ENCODE measurements around the gene TRAIP. TPM values are rescaled to one million over a fixed set of nuclear protein-coding genes. Genes with fewer than 3 reads are reported as not detected.
A peak's percentile ranks its signal among the peaks of the same experiment; 100 is the strongest.
"Not testable (repeated sequence)": the region's sequence is repeated elsewhere in the genome, so short reads cannot be mapped to it uniquely, and the experiment has no call there.

The TRAIP gene, protein sequence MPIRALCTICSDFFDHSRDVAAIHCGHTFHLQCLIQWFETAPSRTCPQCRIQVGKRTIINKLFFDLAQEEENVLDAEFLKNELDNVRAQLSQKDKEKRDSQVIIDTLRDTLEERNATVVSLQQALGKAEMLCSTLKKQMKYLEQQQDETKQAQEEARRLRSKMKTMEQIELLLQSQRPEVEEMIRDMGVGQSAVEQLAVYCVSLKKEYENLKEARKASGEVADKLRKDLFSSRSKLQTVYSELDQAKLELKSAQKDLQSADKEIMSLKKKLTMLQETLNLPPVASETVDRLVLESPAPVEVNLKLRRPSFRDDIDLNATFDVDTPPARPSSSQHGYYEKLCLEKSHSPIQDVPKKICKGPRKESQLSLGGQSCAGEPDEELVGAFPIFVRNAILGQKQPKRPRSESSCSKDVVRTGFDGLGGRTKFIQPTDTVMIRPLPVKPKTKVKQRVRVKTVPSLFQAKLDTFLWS
- 4.9 and 18.5 TPM in 2 replicates for total RNA-seq (2014; rRNA removed; shearing (Covaris generic); ENCODE audit: low replicate concordance)

DNA sequence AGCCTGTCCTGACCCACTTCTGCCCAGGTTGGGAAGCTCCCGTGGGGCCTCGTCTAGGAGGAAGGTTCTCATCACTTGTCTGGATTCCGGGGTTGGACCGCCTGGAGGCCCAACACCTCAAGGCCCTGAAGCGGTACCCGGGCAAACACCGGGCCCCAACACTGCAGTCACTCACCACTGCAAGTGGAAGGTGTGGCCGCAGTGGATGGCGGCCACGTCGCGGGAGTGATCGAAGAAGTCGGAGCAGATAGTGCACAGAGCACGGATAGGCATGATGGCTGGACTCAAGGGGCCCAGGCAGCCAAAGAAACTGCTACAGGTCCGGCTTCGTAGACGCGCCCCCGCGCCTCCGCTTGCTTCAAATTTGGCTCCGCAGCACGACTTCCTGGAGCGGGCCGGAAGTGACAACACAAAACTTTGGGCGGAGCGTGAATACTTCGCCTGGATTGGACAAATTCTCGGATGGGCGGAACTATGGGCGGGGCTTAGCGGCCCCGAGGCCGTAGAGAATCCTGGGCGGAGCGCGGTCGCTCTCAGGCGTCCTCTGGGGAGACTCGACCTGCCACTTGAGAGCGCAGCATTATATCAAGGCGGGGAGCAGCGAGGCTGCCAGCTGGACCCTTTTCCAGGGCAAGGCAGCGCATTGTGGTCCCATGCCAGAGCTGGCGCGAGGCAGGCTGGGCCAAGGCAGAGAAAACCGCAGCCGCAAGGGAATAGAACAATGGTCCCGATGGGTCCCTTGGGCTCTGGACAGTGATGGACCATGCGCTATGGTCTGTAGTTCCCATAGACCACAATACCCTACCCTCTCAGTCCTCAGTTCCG lies at the start of gene TRAIP:
TSS of gene TRAIP (minus strand) at position 384 of the 825 bp plus-strand sequence. CDS start at position 273, 111 bp downstream.
- Histone ChIP-seq H3K36me3 (no peaks in the 10 kb centered on the region), H3K4me3 (peak within 1 kb of the TSS; percentile 78), H3K9me3 (no peaks in the 10 kb centered on the region), H3K27me3 (no peaks in the 10 kb centered on the region)
- peak; percentile 80 for DNase-seq

DNA sequence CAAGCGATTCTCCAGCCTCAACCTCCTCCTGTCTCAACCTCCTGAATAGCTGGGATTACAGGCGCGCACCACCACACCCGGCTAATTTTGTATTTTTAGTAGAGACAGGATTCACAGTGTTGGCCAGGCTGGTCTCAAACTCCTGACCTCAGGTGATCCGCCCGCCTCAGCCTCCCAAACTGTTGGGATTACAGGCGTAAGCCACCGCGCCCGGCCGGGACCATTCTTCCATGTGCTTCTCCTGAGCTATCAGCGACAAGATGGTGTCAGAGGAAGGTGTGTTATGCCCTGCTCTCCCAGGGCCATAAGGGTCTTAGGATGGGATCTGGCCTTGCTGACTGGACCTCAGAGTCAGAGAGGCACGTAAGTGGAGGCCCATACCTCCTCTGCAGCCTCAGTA lies 48.1 kb upstream of the TRAIP start:
- not testable (repeated sequence) for DNase-seq, H3K9me3 ChIP-seq, H3K27me3 ChIP-seq, H3K4me3 ChIP-seq, H3K36me3 ChIP-seq

DNA sequence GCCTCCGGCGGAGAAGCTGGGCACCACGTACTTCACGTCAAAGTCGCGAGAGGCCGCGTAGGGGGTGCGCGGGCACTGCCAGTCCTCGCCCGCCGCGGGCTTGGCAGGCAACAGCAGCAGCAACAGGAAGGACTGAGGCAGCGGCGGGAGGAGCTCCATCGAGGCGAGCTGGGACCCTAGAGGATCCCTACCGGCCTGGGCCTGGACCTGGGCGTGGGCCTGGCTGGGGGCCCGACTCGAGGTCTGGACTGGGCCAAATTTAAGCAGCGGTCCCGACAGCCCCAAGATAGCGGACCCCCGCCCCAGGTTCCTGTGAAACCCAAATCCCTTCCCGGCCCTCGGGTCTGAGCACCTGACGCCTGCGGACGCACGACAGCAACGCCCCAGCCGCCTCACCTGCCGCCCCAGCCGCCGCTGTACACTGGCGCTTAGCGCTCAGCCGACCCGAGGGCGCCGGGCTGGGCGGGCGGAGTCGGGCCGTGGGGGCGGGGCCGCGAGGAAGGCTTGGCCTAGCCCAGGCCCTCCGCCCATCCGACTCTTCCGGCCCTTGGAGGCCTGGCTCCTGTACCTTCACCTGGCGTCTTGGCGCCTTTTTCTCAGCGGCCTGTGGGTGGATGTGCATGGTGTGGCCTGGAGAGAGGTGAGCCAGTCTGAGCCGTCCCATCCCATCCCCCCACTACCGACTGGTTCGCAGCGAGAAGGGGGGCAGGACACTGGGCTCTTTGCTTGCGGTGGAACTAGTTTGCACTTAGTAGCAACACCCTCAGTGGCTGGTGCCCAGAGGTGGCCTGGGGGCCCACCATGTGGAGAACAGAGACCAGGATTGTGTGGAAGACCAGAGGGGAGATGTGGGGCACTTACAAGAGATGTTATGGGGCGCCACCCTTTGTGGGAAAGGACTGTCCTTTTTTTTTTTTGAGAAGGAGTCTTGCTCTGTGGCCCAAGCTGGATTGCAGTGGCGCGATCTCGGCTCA lies 47.4 kb upstream of the TRAIP start, which contains the start of gene MST1R:
TSS of gene MST1R (minus strand) at position 423 of the 974 bp plus-strand sequence. CDS start at position 159, 264 bp downstream.
- Histone ChIP-seq H3K27me3 (no peaks in the 10 kb centered on the region), H3K4me3 (no peak within 1 kb of the TSS), H3K36me3 (no peaks in the 10 kb centered on the region), H3K9me3 (no peaks in the 10 kb centered on the region)
- DNase-seq: no peak

DNA sequence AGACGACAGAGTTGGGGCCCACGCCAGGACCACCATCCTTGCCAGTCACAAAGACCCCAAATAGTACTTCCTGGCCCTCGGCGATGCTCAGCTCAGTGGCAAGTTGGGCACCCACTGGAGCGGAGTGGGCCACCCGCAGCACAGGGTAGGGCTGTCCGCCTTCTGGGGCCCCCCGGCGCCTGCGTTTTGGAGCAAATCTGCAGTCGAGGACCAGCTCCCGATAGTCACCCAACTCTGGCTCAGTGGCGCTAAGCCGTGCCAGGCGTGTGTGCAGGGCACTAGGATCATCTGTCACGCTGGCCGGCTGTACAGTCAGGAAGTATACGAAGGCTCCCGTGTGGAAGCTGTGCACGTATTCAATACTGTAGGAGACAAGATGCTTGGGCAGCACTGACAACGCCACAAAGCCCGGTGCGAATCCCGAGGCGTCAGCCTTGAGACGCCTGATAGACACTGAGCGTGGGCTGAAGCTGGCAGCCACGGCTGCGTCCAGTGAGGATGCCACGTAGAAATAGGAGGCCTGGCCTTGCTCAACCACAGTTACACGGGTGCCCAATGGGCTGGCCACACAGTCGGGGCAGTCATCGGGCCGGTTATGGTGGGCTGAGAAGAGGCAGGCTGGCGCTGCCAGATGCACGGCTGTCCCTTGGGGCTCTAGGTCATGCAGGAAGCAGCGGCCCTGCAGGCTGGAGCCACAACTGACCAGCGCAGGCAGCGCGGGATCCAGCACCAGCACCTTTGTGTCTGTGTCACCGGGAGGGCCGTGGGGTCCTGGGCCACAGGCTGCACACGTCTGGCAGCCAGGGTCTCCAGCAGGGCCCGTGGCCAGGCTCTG lies 46.4 kb upstream of the TRAIP start:
- Histone ChIP-seq H3K27me3 (no peaks in the 10 kb centered on the region), H3K9me3 (no peaks in the 10 kb centered on the region), H3K4me3 (no peak overlapping the region), H3K36me3 (no peaks in the 10 kb centered on the region)
- DNase-seq: no peak

DNA sequence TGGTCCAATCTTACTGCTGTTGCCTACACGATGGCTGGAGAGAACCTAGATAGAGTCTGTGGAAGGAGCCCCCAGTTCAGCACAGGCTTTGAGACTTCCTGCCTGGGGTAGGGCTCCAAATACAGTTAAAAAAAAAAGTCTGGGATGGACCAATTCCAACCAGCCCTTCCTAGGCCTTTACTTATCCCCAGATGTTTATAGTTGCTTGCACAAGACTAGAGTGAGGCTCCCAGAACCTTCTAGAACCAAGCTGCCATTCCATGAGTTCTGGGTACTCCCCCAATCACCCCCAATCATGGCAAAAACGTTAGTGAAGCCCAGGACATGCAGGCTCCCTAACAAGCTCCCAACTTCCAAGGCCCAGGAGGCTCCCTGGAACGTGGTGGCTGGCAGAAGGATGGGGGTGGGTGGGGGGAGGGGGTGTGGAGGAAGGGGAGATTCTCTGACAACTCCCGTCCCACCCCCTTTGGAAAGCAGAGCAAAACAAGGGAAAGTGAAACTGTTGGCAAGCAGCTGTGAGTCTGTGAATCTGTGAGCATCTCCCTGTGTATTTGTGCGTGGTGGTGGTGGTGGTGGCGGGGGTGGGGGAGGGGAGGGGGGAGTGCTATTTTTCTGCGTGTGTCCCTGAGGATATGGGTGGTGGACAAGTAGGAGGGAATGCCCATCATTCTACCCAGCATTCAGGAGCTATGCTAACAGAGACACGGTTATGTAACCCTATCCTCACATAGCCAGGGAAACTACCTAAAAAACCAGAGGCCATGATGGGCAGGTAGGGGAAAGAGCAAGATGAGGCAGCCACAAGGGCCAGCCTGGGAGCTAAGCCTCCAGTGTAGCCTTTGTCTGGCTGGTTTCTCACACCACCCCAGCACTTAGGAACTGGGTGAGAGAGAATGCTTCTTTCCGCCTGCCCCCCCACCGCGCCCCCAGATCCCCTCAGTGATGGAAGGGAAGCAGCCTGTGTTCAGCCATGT lies 45.3 kb upstream of the TRAIP start:
- DNase-seq: peak; percentile 18

DNA sequence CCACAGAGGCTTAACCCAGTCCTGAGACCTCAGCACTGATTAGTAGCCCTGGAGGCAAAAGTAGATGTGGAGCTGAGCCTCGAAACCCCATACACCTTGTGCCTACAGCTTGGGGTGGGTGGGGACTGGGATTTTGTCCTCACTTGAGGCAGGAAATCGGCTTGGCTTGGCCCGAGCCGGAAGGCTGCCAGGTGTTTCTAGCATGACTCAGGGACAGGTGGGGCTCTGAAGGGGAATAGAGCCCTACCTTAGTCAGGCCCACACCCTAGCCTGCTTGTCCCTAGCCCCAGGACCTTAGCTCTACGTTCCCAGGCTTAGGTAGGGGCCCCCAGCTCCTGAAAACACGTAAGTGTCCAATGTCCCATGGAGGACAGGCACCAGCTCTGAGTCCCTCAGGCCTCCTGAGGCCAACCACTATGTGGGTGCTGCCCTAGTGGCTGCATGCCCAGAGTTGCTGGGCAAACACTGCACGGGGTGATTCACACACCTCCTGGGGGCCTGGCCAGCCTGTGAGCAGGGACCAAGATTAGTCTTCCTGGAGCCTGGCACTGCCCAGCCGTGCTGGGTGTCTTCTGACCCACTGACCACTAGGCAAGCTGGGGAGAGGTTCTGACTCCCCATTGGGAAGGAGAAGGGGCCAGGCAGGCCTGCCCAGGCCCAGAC lies 44.3 kb upstream of the TRAIP start:
- Histone ChIP-seq H3K36me3 (no peaks in the 10 kb centered on the region), H3K4me3 (no peak overlapping the region), H3K9me3 (no peaks in the 10 kb centered on the region), H3K27me3 (no peaks in the 10 kb centered on the region)
- DNase-seq: peak; percentile 95

More for the DNA sequence above, 45.3 kb upstream of the TRAIP start:
- no peaks in the 10 kb centered on the region for H3K27me3 ChIP-seq
- H3K9me3 ChIP-seq: no peaks in the 10 kb centered on the region
- H3K36me3 ChIP-seq: no peaks in the 10 kb centered on the region
- H3K4me3 ChIP-seq: no peak overlapping the region

DNA sequence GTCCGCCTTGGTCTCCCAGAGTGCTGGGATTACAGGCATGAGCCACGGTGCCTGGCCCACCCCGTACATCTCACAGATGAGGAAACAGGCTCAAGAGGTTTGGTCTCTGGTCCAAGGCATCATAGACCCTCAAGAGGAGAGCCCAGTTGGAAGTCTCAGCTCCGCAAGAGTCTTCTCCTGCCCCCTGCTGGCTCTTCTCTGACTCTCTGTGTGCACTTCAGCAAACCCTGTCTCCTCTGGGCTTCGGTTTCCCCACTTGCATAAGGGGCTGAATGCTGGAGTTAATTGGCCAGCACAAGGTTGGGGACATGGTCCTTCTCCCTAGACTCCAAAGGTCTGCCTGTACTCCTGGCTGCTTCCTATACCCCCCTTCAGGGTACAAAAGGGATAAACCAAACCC lies 43.5 kb upstream of the TRAIP start:
- no peaks in the 10 kb centered on the region for H3K27me3 ChIP-seq
- no peak for DNase-seq

DNA sequence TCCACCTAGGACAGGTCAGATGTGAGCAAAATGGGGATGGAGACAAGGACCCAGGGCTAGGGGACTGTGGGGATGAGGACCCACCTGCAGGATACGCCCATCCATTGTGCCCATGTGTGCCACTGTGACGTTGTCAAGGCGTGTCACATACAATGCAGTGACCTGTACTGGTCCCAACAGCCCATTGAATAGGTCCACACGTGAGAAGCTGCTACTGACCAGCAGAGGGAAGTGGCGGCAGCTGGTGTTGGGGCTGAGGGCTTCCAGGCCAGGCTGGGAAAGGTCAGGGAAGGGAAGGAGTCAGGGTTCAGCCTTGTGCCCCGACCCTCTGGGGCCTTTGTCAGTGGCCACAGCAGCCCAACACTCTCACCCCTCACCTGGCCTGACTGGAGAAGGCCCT lies 42.6 kb upstream of the TRAIP start:
- Histone ChIP-seq H3K4me3 (no peak overlapping the region), H3K27me3 (no peaks in the 10 kb centered on the region), H3K36me3 (no peaks in the 10 kb centered on the region), H3K9me3 (no peaks in the 10 kb centered on the region)
- DNase-seq: no peak

More for the DNA sequence above, 43.5 kb upstream of the TRAIP start:
- no peaks in the 10 kb centered on the region for H3K36me3 ChIP-seq
- no peaks in the 10 kb centered on the region for H3K9me3 ChIP-seq
- no peak overlapping the region for H3K4me3 ChIP-seq

DNA sequence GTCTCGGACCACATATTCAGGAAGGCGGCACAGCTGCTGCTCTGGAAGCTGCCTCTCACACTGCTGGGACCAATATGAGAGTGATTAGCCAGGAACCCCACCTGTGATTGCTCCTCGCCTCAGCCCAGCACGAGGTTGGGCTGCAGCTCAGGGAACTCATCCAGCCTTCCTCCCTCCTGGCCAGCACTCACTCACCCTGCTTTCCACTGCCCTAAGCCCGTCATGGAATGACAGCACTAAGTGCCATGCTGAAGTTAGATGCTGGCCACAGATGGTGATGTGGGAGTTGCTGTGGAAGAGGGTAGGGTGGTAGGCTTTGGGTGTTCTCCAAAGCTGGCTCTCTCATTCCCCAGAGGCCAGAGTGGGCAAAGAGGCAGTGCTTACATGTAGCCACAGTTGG lies 40.0 kb upstream of the TRAIP start:
- H3K36me3 ChIP-seq: no peaks in the 10 kb centered on the region
- DNase-seq: no peak
- no peaks in the 10 kb centered on the region for H3K27me3 ChIP-seq
- no peak overlapping the region for H3K4me3 ChIP-seq
- H3K9me3 ChIP-seq: no peaks in the 10 kb centered on the region

DNA sequence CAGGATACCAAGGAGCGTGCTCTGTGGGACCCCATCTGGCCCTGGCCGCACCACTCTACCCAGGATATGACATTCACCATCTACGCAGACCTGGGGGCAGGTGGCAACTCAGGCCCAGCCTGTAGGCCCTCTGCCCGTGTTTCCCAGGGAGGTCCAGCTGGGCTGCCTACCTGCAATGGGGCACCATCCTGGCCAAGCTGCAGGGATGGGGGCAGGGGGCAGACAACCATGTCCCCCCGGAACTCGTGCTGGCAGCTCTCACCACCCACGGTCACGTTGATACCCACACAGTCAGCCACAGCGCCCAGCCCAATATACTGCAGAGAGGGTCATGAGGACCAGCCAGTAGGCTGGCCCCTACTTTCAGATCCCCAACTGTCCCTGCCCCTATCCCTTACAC lies 39.4 kb upstream of the TRAIP start:
- H3K36me3 ChIP-seq: no peaks in the 10 kb centered on the region
- no peak for DNase-seq
- no peaks in the 10 kb centered on the region for H3K9me3 ChIP-seq
- no peaks in the 10 kb centered on the region for H3K27me3 ChIP-seq
- no peak overlapping the region for H3K4me3 ChIP-seq

DNA sequence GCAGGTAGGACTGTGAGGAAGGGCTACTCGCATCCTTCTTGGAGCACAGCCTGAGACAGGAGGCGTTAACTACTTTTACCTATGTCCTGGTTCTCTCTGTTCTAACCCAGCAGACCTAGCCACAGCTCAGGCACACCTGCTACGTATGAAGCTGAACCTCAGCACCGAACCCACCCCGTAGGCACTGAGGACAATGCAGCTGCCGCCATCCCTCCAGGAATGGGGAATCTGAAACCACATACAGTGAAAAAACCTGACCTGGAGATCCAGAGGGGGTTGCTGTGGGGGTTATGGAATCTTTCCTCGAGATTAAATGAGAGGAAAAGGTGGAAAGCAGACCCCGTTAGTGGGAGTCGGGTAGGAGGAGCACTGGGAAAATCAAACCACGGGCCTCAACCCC lies 32.9 kb upstream of the TRAIP start:
- H3K9me3 ChIP-seq: no peaks in the 10 kb centered on the region
- H3K36me3 ChIP-seq: no peaks in the 10 kb centered on the region
- H3K4me3 ChIP-seq: no peak overlapping the region
- no peaks in the 10 kb centered on the region for H3K27me3 ChIP-seq
- DNase-seq: no peak

DNA sequence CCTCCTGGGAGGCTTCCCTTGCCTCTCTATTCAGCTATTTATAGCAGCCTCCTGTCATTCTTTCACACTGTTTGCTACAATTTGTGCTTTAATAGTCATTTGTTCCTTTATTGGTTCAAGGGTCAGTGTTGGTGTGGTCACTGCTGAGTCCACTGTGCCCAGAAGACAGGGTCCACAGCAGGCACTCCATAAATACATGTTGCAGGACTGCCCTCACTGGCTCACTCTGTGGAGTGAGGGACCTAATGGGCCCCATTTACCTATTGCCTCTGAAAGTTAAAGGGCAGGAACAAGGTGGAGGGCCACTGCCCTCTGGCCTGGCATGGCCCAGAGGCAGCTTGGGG lies 30.5 kb upstream of the TRAIP start:
- Histone ChIP-seq H3K4me3 (no peak overlapping the region), H3K36me3 (no peaks in the 10 kb centered on the region), H3K9me3 (no peaks in the 10 kb centered on the region), H3K27me3 (no peaks in the 10 kb centered on the region)
- DNase-seq: no peak

DNA sequence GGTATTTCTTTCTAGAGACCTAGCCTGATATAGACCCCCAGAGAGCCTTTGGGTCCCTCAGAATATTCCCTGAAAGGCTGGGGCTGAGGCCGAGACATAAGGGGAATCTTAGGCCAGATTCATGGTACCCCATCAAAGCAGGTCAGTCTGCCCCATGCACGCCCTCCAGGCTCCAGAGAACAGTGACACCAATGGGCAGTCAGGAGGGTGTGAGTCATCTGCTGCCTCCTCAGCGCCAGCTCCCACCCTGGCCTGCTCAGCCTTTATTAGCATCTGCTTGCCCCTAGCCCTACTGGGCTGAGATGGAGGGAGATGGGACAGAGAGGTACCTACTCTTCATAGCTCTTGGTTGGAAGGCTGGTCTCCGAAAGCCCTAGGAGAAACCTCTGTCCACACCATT lies 27.6 kb upstream of the TRAIP start:
- H3K27me3 ChIP-seq: no peaks in the 10 kb centered on the region
- no peaks in the 10 kb centered on the region for H3K36me3 ChIP-seq
- DNase-seq: no peak
- H3K4me3 ChIP-seq: no peak overlapping the region
- no peaks in the 10 kb centered on the region for H3K9me3 ChIP-seq

DNA sequence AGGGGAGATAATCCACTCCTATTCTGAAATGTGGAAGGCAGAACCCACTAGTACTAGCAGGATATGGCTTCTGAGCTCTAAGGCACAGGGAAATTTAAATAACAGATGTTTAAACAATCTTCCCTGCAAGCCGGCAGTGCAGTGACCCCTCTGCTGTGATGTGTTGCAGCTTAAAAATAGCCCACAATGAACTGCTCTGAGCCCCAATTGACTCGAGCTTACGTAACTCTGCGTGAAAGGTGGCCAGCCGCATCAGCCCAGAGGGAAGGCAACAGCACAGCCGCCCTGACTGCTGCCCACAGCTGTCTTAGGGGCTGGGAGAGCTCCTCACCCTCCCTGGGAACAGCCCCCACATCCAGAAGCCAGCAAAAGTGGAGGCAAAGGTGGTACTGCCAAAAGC lies 25.8 kb upstream of the TRAIP start:
- no peak for DNase-seq
- H3K27me3 ChIP-seq: no peaks in the 10 kb centered on the region
- no peaks in the 10 kb centered on the region for H3K36me3 ChIP-seq
- no peaks in the 10 kb centered on the region for H3K9me3 ChIP-seq
- no peak overlapping the region for H3K4me3 ChIP-seq

All from MG63 (cell line).